ENCODE results near the gene ELOB.
"Not testable (repeated sequence)": the region's sequence is repeated elsewhere in the genome, so short reads cannot be mapped to it uniquely, and the experiment has no call there.

ELOB gene

DNA sequence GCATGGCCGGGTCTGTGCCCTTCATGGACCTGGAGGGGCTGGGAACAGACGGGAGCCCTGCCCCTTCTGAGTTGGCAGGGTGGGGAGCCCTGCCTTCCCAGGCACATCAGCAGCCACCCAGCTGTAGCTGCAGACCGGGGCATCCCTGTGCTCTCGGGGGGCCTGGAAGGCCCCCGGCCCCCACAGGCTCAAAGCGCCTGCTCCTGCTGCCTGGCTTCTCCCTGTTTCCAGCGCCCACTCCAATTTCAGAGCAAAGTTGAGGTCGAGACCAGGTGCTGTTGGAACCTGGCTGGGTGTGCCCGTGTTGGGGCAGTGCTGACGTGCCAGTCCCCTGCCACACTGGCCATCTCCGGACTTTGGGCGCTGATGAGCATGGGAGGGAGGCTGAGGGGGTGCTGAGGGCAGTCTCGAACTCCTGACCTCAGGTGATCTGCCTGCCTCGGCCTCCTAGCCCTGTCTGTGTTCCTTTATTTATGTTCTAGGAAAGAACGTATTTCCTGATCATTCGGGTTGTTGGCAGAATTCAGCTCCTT, 52.2 kb downstream of the ELOB start:
- H3K4me3 ChIP-seq (ENCODE audit: low read depth, low read length): no peak overlapping the region
- ChIA-PET CTCF (interaction anchor here (0.5 to 1.0 kb wide), 3 partner anchors 55 to 144 kb away, joined by 3 to 5 read pairs (median 4); no protein-coding TSS in a partner anchor), POLR2A (interaction anchor here (0.6 kb wide), 1 partner anchor 16 kb away, joined by 4 read pairs; no protein-coding TSS in a partner anchor)
- H3K9me3 ChIP-seq (ENCODE audit: control insufficient read depth, insufficient read depth, low read depth, low read length): no peaks in the 10 kb centered on the region
- H3K36me3 ChIP-seq (ENCODE audit: control insufficient read depth in 2 of 2, insufficient read depth in 1 of 2, low read length in 2 of 2): no peaks in the 10 kb centered on the region
- no peak overlapping the region for H3K27ac ChIP-seq (ENCODE audit: extremely low read depth, low read depth, low read length)
- H3K4me1 ChIP-seq (ENCODE audit: control insufficient read depth, insufficient read depth, low read length): no peaks in the 10 kb centered on the region
- TF ChIP-seq ZNF335 (tag by site-specific recombination; conservative IDR thresholded peaks at IDR 0.05): no peak
- TF ChIP-seq ZNF621 (tag by site-specific recombination; IDR thresholded peaks at IDR 0.05): no peak
- no peak for TF ChIP-seq ZNF112 (tag by site-specific recombination; IDR thresholded peaks at IDR 0.05)
- no peak for TF ChIP-seq ZNF114 (tag by site-specific recombination; IDR thresholded peaks at IDR 0.05)
- TF ChIP-seq ZNF404 (tag by site-specific recombination; IDR thresholded peaks at IDR 0.05): no peak
- TF ChIP-seq, protein P1, sequence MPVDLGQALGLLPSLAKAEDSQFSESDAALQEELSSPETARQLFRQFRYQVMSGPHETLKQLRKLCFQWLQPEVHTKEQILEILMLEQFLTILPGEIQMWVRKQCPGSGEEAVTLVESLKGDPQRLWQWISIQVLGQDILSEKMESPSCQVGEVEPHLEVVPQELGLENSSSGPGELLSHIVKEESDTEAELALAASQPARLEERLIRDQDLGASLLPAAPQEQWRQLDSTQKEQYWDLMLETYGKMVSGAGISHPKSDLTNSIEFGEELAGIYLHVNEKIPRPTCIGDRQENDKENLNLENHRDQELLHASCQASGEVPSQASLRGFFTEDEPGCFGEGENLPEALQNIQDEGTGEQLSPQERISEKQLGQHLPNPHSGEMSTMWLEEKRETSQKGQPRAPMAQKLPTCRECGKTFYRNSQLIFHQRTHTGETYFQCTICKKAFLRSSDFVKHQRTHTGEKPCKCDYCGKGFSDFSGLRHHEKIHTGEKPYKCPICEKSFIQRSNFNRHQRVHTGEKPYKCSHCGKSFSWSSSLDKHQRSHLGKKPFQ (tag by site-specific recombination; IDR thresholded peaks at IDR 0.05): no peak
- TF ChIP-seq ZNF121 (tag by site-specific recombination; IDR thresholded peaks at IDR 0.05): no peak
- TF ChIP-seq, protein P2, sequence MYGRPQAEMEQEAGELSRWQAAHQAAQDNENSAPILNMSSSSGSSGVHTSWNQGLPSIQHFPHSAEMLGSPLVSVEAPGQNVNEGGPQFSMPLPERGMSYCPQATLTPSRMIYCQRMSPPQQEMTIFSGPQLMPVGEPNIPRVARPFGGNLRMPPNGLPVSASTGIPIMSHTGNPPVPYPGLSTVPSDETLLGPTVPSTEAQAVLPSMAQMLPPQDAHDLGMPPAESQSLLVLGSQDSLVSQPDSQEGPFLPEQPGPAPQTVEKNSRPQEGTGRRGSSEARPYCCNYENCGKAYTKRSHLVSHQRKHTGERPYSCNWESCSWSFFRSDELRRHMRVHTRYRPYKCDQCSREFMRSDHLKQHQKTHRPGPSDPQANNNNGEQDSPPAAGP (tag by site-specific recombination; IDR thresholded peaks at IDR 0.05): no peak
- TF ChIP-seq ZNF610 (tag by site-specific recombination; IDR thresholded peaks at IDR 0.05; ENCODE audit: borderline replicate concordance): no peak
- TF ChIP-seq ZNF701 (tag by site-specific recombination; IDR thresholded peaks at IDR 0.05): no peak
- TF ChIP-seq ZNF624 (tag by site-specific recombination; IDR thresholded peaks at IDR 0.05): no peak
- TF ChIP-seq SALL2 (tag by site-specific recombination; IDR thresholded peaks at IDR 0.05; ENCODE audit: borderline replicate concordance): no peak

GRCh38 chr16:2724088-2724676, 52.9 kb downstream of the ELOB start:
- no peaks in the 10 kb centered on the region for H3K36me3 ChIP-seq (ENCODE audit: control insufficient read depth in 2 of 2, insufficient read depth in 1 of 2, low read length in 2 of 2)
- POLR2A ChIA-PET: interaction anchor here (0.6 kb wide), 1 partner anchor 16 kb away, joined by 4 read pairs; no protein-coding TSS in a partner anchor
- H3K4me1 ChIP-seq (ENCODE audit: control insufficient read depth, insufficient read depth, low read length): no peaks in the 10 kb centered on the region
- CTCF ChIA-PET: interaction anchor here (0.6 to 1.0 kb wide), 2 partner anchors 97 to 144 kb away, joined by 3 to 5 read pairs; no protein-coding TSS in a partner anchor
- TF ChIP-seq ZNF121 (tag by site-specific recombination; IDR thresholded peaks at IDR 0.05) (peak; percentile 75; the same call in 1 of the 2 replicates), ZNF366 (tag by site-specific recombination; conservative IDR thresholded peaks at IDR 0.05) (no peak), ZNF701 (tag by site-specific recombination; IDR thresholded peaks at IDR 0.05) (no peak)
- H3K4me3 ChIP-seq (ENCODE audit: low read depth, low read length): no peak overlapping the region
- H3K9me3 ChIP-seq (ENCODE audit: control insufficient read depth, insufficient read depth, low read depth, low read length): no peaks in the 10 kb centered on the region
- H3K27ac ChIP-seq (ENCODE audit: extremely low read depth, low read depth, low read length): no peak overlapping the region

DNA sequence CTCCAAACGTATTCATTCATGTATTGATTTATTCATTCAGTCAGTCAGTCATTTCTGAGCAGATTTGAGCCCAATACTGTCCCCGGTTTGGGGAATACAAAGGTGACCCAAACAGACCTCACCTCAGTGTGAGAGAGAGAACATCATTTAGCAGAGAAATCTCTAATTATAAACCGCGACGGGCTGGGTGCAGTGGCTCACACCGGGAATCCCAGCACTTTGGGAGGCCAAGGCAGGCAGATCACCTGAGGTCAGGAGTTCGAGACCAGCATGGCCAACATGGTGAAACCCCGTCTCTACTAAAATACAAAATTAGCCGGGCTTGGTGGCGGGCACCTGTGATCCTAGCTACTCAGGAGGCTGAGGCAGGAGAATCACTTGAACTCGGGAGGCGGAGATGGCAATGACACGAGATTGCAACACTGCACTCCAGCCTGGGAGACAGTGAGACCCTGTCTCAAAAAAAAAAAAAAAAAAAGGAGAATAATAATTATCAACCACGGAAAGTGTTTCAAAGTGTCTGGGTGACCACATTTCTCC, 55.4 kb downstream of the ELOB start:
- H3K9me3 ChIP-seq (ENCODE audit: control insufficient read depth, insufficient read depth, low read depth, low read length); POLR2A ChIA-PET; H3K36me3 ChIP-seq (ENCODE audit: control insufficient read depth in 2 of 2, insufficient read depth in 1 of 2, low read length in 2 of 2); H3K4me1 ChIP-seq (ENCODE audit: control insufficient read depth, insufficient read depth, low read length): not testable (repeated sequence)
- peak; percentile 37 for TF ChIP-seq SP7 (tag by site-specific recombination; IDR thresholded peaks at IDR 0.05)
- peak; percentile 4; the same call in 1 of the 2 replicates for TF ChIP-seq ZFHX2 (tag by site-specific recombination; conservative IDR thresholded peaks at IDR 0.05)
- 0 out of 2 replicates have a peak, but pooled peaks have one; percentile 13 for TF ChIP-seq ZNF335 (tag by site-specific recombination; conservative IDR thresholded peaks at IDR 0.05)
- 0 out of 2 replicates have a peak, but pooled peaks have one; percentile 9 for TF ChIP-seq ZNF398 (tag by site-specific recombination; IDR thresholded peaks at IDR 0.05)
- CTCF ChIA-PET: interaction anchor here (0.6 to 0.7 kb wide), 2 partner anchors 117 to 1427 kb away, joined by 3 to 4 read pairs; no protein-coding TSS in a partner anchor
- Histone ChIP-seq H3K4me3 (ENCODE audit: low read depth, low read length) (peak overlapping the region; percentile 65), H3K27ac (ENCODE audit: extremely low read depth, low read depth, low read length) (peak overlapping the region; percentile 37; the same call in 1 of the 2 replicates)
